Stomach smooth muscle (tissue), 2 donors: ENCODE results near the gene NOS1AP.

Source experiments
- H3K27ac ChIP-seq: one replicate; pipeline ENCODE4 v1.7.0; 2013; ENCODE audit warnings: mild to moderate bottlenecking, low read length, inconsistent platforms
- H3K27me3 ChIP-seq, 2 donors: one replicate each; pipeline ENCODE4 v1.7.0; 2013; ENCODE audit warnings: low read length in 2 of 2; ENCODE audit not compliant: insufficient read depth in 2 of 2, control insufficient read depth in 1 of 2
- H3K36me3 ChIP-seq, 2 donors: one replicate each; pipeline ENCODE4 v1.7.0; 2013; ENCODE audit warnings: low read length in 2 of 2; ENCODE audit not compliant: control insufficient read depth in 2 of 2, insufficient read depth in 2 of 2
- H3K4me1 ChIP-seq: one replicate; pipeline ENCODE4 v1.7.0; 2013; ENCODE audit warnings: low read length; ENCODE audit not compliant: control insufficient read depth, insufficient read depth
- H3K4me3 ChIP-seq, 2 donors: one replicate each; pipeline ENCODE4 v1.7.0; 2013; ENCODE audit warnings: low read length in 2 of 2
- H3K9ac ChIP-seq, 2 donors: one replicate each; pipeline ENCODE4 v1.7.0; 2013; ENCODE audit warnings: low read length in 2 of 2, mild to moderate bottlenecking in 1 of 2
- H3K9me3 ChIP-seq, 2 donors: one replicate each; pipeline ENCODE4 v1.7.0; 2013; ENCODE audit warnings: low read length in 2 of 2; ENCODE audit not compliant: control insufficient read depth in 2 of 2
- donor health status: healthy.
- donor health status: Pancreatic carcinoma.

The NOS1AP gene

GRCh38 chr1:162250004-162250730, 180.7 kb downstream of the NOS1AP start:
- no peak overlapping the region for H3K9ac ChIP-seq
- peaks cover 3% of the 10 kb centered on the region for H3K4me1 ChIP-seq
- H3K4me3 ChIP-seq = no peak overlapping the region
- no peaks in the 10 kb centered on the region for H3K36me3 ChIP-seq
- no peaks in the 10 kb centered on the region for H3K27me3 ChIP-seq
- no peak overlapping the region for H3K27ac ChIP-seq
- no peaks in the 10 kb centered on the region for H3K9me3 ChIP-seq

- no peaks in the 10 kb centered on the region for H3K36me3 ChIP-seq
- no peak overlapping the region for H3K4me3 ChIP-seq
- H3K9ac ChIP-seq = no peak overlapping the region
- H3K27ac ChIP-seq = no peak overlapping the region
- H3K27me3 ChIP-seq = no peaks in the 10 kb centered on the region
- peaks cover 3% of the 10 kb centered on the region for H3K4me1 ChIP-seq
- no peaks in the 10 kb centered on the region for H3K9me3 ChIP-seq
Measured at GRCh38 chr1:162251102-162251501, 181.6 kb downstream of the NOS1AP start.

GRCh38 chr1:162252214-162252613, 182.7 kb downstream of the NOS1AP start:
- Histone ChIP-seq H3K36me3 (no peaks in the 10 kb centered on the region), H3K9me3 (no peaks in the 10 kb centered on the region), H3K4me3 (no peak overlapping the region), H3K4me1 (peaks cover 3% of the 10 kb centered on the region), H3K9ac (no peak overlapping the region), H3K27ac (no peak overlapping the region), H3K27me3 (no peaks in the 10 kb centered on the region)

GRCh38 chr1:162253790-162254189, 184.3 kb downstream of the NOS1AP start:
- Histone ChIP-seq H3K27ac (no peak overlapping the region), H3K27me3 (no peaks in the 10 kb centered on the region), H3K9ac (no peak overlapping the region), H3K4me3 (no peak overlapping the region), H3K4me1 (peaks cover 3% of the 10 kb centered on the region), H3K9me3 (no peaks in the 10 kb centered on the region), H3K36me3 (no peaks in the 10 kb centered on the region)

GRCh38 chr1:162256287-162256686, 186.8 kb downstream of the NOS1AP start:
- no peaks in the 10 kb centered on the region for H3K9me3 ChIP-seq
- no peaks in the 10 kb centered on the region for H3K4me1 ChIP-seq
- no peak overlapping the region for H3K9ac ChIP-seq
- no peak overlapping the region for H3K4me3 ChIP-seq
- H3K27ac ChIP-seq = no peak overlapping the region
- no peaks in the 10 kb centered on the region for H3K36me3 ChIP-seq
- no peaks in the 10 kb centered on the region for H3K27me3 ChIP-seq

- H3K36me3 ChIP-seq = no peaks in the 10 kb centered on the region
Measured at GRCh38 chr1:162258394-162258793, 188.9 kb downstream of the NOS1AP start.

GRCh38 chr1:162259894-162260455, 190.5 kb downstream of the NOS1AP start:
- Histone ChIP-seq H3K4me3 (no peak overlapping the region), H3K36me3 (no peaks in the 10 kb centered on the region), H3K4me1 (no peaks in the 10 kb centered on the region), H3K27me3 (no peaks in the 10 kb centered on the region), H3K9ac (no peak overlapping the region), H3K27ac (no peak overlapping the region), H3K9me3 (no peaks in the 10 kb centered on the region)

More at GRCh38 chr1:162258394-162258793, 188.9 kb downstream of the NOS1AP start:
- no peaks in the 10 kb centered on the region for H3K4me1 ChIP-seq
- no peak overlapping the region for H3K27ac ChIP-seq
- H3K9ac ChIP-seq = no peak overlapping the region
- no peak overlapping the region for H3K4me3 ChIP-seq
- no peaks in the 10 kb centered on the region for H3K27me3 ChIP-seq
- no peaks in the 10 kb centered on the region for H3K9me3 ChIP-seq

- H3K27ac ChIP-seq = no peak overlapping the region
- H3K9ac ChIP-seq = no peak overlapping the region
- H3K4me1 ChIP-seq = no peaks in the 10 kb centered on the region
- no peak overlapping the region for H3K4me3 ChIP-seq
- H3K27me3 ChIP-seq = no peaks in the 10 kb centered on the region
- no peaks in the 10 kb centered on the region for H3K36me3 ChIP-seq
- H3K9me3 ChIP-seq = no peaks in the 10 kb centered on the region
Measured at GRCh38 chr1:162264108-162264507, 194.6 kb downstream of the NOS1AP start.

GRCh38 chr1:162265983-162266382, 196.5 kb downstream of the NOS1AP start:
- Histone ChIP-seq H3K27me3 (no peaks in the 10 kb centered on the region), H3K4me1 (no peaks in the 10 kb centered on the region), H3K27ac (no peak overlapping the region), H3K4me3 (no peak overlapping the region), H3K9me3 (no peaks in the 10 kb centered on the region), H3K36me3 (no peaks in the 10 kb centered on the region), H3K9ac (no peak overlapping the region)

- Histone ChIP-seq H3K9me3 (no peaks in the 10 kb centered on the region), H3K9ac (no peak overlapping the region), H3K36me3 (no peaks in the 10 kb centered on the region), H3K27ac (no peak overlapping the region), H3K4me3 (no peak overlapping the region), H3K27me3 (no peaks in the 10 kb centered on the region), H3K4me1 (no peaks in the 10 kb centered on the region)
Measured at GRCh38 chr1:162270016-162270770, 200.7 kb downstream of the NOS1AP start.

GRCh38 chr1:162271972-162272371, 202.5 kb downstream of the NOS1AP start:
- Histone ChIP-seq H3K4me1 (no peaks in the 10 kb centered on the region), H3K36me3 (no peaks in the 10 kb centered on the region), H3K27me3 (no peaks in the 10 kb centered on the region), H3K9ac (no peak overlapping the region), H3K9me3 (no peaks in the 10 kb centered on the region), H3K27ac (no peak overlapping the region), H3K4me3 (no peak overlapping the region)
